ENCODE results near the gene TNFAIP8L2. TPM values are rescaled to one million over a fixed set of nuclear protein-coding genes. Genes with fewer than 3 reads are reported as not detected.
"Not testable (repeated sequence)": the region's sequence is repeated elsewhere in the genome, so short reads cannot be mapped to it uniquely, and the experiment has no call there.

Gene TNFAIP8L2
- total RNA-seq, 6 experiments from 2014 or later: 1.1 to 4.2 (median 2.2) TPM

DNA sequence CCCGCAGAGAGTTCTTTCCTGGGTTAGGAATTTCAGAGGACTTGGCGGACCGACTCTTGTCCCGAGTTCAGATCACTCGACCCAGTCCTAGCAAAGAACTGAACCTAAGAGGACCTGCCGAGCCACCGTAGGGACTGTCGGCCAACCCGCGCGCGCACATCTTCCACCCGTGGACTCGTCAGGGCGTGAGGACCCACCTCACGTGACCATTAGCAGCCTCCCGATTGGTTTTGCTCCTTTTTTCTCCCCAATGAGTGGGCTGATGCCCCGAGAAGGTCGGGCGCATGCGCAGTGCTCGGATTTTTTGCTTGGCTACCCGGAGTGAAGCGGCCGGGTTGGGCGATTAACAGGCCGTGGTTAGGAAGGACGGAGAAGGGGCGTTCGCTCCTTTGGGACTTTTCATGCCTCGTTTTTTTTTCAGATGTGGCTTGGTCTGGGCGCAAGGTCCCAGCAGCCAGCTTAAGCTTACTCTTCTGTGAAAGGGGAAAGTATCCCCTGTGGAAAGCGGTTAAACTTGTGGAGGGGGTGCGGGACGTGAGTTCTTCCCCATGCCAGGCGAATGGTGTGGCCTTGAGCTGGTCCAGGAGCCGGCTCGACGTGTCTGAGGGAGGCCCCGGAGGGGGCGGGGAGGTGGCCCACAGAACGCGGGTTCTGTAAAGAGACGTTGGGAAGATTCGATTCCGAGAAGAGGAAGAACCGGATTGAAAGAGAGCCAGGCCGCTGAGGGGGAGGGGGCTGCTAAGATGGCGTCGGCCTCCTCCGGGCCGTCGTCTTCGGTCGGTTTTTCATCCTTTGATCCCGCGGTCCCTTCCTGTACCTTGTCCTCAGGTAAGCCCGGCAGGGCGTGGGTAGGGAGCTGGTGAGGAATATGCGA, 42.0 kb downstream of the TNFAIP8L2 start, which contains the start of gene PIP5K1A:
Gene PIP5K1A (plus strand): TSS at position 299 of the 874 bp plus-strand sequence. CDS start 445 bp downstream, at position 744.
- peak within 1 kb of the TSS; percentile 74 to 83 (median 81) for H3K4me3 ChIP-seq
- peak; percentile 77 for TF ChIP-seq POLR2A (IDR thresholded peaks at IDR 0.05)
- TF ChIP-seq, protein P1, sequence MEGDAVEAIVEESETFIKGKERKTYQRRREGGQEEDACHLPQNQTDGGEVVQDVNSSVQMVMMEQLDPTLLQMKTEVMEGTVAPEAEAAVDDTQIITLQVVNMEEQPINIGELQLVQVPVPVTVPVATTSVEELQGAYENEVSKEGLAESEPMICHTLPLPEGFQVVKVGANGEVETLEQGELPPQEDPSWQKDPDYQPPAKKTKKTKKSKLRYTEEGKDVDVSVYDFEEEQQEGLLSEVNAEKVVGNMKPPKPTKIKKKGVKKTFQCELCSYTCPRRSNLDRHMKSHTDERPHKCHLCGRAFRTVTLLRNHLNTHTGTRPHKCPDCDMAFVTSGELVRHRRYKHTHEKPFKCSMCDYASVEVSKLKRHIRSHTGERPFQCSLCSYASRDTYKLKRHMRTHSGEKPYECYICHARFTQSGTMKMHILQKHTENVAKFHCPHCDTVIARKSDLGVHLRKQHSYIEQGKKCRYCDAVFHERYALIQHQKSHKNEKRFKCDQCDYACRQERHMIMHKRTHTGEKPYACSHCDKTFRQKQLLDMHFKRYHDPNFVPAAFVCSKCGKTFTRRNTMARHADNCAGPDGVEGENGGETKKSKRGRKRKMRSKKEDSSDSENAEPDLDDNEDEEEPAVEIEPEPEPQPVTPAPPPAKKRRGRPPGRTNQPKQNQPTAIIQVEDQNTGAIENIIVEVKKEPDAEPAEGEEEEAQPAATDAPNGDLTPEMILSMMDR (IDR thresholded peaks at IDR 0.05): no peak
- H3K4me1 ChIP-seq: peaks cover 0 to 21% (median 0%) of the 10 kb centered on the region in 4 donors
- no peaks in the 10 kb centered on the region for H3K27me3 ChIP-seq
- no peaks in the 10 kb centered on the region for H3K9me3 ChIP-seq
- intact Hi-C loops (cut with DNase I): loop anchor here in 1 of 2 donors (10.0 kb wide), 1 partner anchor 76 kb away; no protein-coding TSS in a partner anchor
- H3K36me3 ChIP-seq: peaks cover 0 to 6% (median 0%) of the 10 kb centered on the region in 4 donors
- DNase-seq (peak; percentile 99), ATAC-seq (peak; percentile 85 to 92 (median 90))
- peak within 1 kb of the TSS; percentile 59 to 78 (median 73) for H3K27ac ChIP-seq
- under 1% methylated on average over 40 of the region's 60 CpGs for WGBS (ENCODE audit: insufficient coverage, low coverage, low lambda C conversion rate, missing lambda C conversion rate)

DNA sequence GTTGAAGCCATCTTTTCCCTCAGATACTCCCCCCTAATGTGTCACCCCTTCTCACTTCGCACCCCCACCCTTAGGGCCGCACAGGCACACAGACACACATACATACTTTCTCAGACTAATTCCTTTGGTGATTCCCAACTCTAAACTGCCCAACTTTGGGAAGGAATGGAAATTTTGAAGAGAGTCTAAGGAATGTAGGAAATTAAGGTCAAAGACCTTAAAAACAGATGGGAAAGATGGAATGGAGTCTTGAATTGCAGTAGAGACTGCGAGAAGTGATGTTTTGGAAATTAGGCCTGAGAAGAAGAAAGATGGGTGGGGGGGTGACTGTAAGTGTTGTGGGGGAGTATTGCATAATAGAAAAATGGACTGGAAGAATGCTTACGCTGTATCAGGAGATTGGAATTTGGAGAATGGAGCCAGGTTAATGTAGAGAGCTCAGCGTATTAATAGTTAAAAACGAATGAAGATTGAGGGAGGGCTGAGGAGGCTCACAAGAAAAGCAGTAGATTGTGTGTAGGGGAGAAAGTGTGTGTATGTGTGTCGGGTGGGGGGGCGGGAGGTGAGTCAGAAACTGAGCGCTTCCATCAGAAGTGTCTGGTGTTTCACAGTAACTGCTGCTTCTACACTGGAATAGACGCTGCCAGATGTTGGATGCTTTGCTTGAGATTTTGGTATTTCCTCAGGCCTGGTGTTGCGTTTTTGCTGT, 43.6 kb downstream of the TNFAIP8L2 start:
- TF ChIP-seq, protein P1 (IDR thresholded peaks at IDR 0.05): no peak
- TF ChIP-seq POLR2A (IDR thresholded peaks at IDR 0.05): no peak
- ATAC-seq (no peak), DNase-seq (no peak)
- Histone ChIP-seq H3K4me3 (peak overlapping the region; percentile 74 to 83 (median 81)), H3K9me3 (no peaks in the 10 kb centered on the region), H3K27me3 (no peaks in the 10 kb centered on the region), H3K4me1 (peaks cover 0 to 21% (median 0%) of the 10 kb centered on the region in 4 donors), H3K27ac (peak overlapping the region; percentile 1 to 78 (median 73)), H3K36me3 (peaks cover 0 to 6% (median 0%) of the 10 kb centered on the region in 4 donors)
- WGBS (ENCODE audit: insufficient coverage, low coverage, low lambda C conversion rate, missing lambda C conversion rate): 35% methylated on average over 11 of the region's 11 CpGs
- intact Hi-C loops (cut with DNase I): loop anchor here in 1 of 2 donors (5.0 to 10.0 kb wide), 2 partner anchors 47 to 75 kb away; no protein-coding TSS in a partner anchor

DNA sequence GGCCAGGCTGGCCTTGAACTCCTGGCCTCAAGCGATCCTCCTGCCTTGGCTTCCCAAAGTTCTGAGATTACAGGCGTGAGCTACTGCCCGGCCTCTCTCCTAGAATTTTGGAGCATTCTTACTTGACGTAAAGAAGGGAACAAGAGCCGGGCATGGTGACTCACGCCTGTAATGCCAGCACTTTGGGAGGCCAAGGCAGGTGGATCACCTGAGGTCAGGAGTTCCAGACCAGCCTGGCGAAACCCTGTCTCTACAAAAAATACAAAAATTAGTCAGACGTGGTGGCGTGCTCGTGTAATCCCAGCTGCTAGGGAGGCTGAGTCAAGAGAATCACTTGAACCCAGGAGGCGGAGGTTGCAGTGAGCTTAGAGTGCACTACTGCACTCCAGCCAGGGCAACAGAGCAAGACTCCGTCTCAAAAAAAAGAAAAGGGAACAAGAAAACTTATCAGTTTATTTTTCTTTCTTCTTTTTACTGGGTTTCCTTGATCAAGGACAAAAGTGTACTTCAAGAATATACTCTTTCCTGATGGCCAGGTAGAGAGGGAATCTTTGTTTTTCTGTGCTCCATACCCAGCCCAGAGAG, 49.0 kb downstream of the TNFAIP8L2 start:
- H3K27ac ChIP-seq; DNase-seq; H3K9me3 ChIP-seq; H3K4me1 ChIP-seq; ATAC-seq; H3K4me3 ChIP-seq; H3K27me3 ChIP-seq; intact Hi-C loops (cut with DNase I): not testable (repeated sequence)
- H3K36me3 ChIP-seq: peaks cover 0 to 30% (median 10%) of the 10 kb centered on the region in 4 donors
- WGBS (ENCODE audit: insufficient coverage, low coverage, low lambda C conversion rate, missing lambda C conversion rate): 89% methylated on average over 12 of the region's 12 CpGs

Other genes starting within 250 kb of the TNFAIP8L2 start
- gene SETDB1, start 230.3 kb upstream of the TNFAIP8L2 start, total RNA-seq: 10 to 100 TPM; 10.4 to 17.8 (median 12.9) TPM
- gene CERS2, start 181.8 kb upstream of the TNFAIP8L2 start, total RNA-seq: 100 to 1,000 TPM; 298 to 572 (median 459) TPM
- gene ANXA9, start 174.4 kb upstream of the TNFAIP8L2 start, total RNA-seq: 10 to 100 TPM in 5 of 6 experiments, 1 to 10 TPM in 1; 9.9 to 18.5 (median 15.1) TPM
- 10 to 100 TPM; 10.1 to 19.7 (median 15.4) TPM for gene MINDY1, start 149.7 kb upstream of the TNFAIP8L2 start, total RNA-seq
- 10 to 100 TPM in 4 of 6 experiments, 1 to 10 TPM in 2; 4.7 to 12.0 (median 10.1) TPM for gene PRUNE1, start 148.2 kb upstream of the TNFAIP8L2 start, total RNA-seq
- gene BNIPL, start 120.1 kb upstream of the TNFAIP8L2 start, total RNA-seq: under 1 TPM in 5 of 6 experiments, not detected in 1; 0.12 to 0.76 (median 0.42) TPM
- 1 to 10 TPM; 2.4 to 5.7 (median 3.8) TPM for gene C1orf56, start 108.9 kb upstream of the TNFAIP8L2 start, total RNA-seq
- gene CDC42SE1, start 97.0 kb upstream of the TNFAIP8L2 start, total RNA-seq: 10 to 100 TPM; 15.9 to 37.5 (median 27.3) TPM
- gene MLLT11, start 96.3 kb upstream of the TNFAIP8L2 start, total RNA-seq: under 1 TPM; 0.24 to 0.56 (median 0.40) TPM
- gene GABPB2, start 85.9 kb upstream of the TNFAIP8L2 start, total RNA-seq: 1 to 10 TPM; 2.0 to 6.5 (median 5.0) TPM
- gene SEMA6C, start 10.0 kb upstream of the TNFAIP8L2 start, total RNA-seq: 1 to 10 TPM in 5 of 6 experiments, under 1 TPM in 1; 0.87 to 8.3 (median 4.1) TPM
- gene LYSMD1, start 9.3 kb downstream of the TNFAIP8L2 start, total RNA-seq: 1 to 10 TPM; 2.7 to 6.4 (median 4.5) TPM
- 10 to 100 TPM in 2 of 6 experiments, 1 to 10 TPM in 4; 7.5 to 13.2 (median 8.5) TPM for gene SCNM1, start 9.5 kb downstream of the TNFAIP8L2 start, total RNA-seq
- gene TMOD4, start 19.3 kb downstream of the TNFAIP8L2 start, total RNA-seq: not detected
- 10 to 100 TPM; 10.0 to 19.2 (median 14.7) TPM for gene VPS72, start 33.5 kb downstream of the TNFAIP8L2 start, total RNA-seq
- 10 to 100 TPM; 13.9 to 22.1 (median 17.2) TPM for gene PIP5K1A, start 41.9 kb downstream of the TNFAIP8L2 start, total RNA-seq
- gene PSMD4, start 98.1 kb downstream of the TNFAIP8L2 start, total RNA-seq: 10 to 100 TPM; 72.2 to 95.6 (median 79.1) TPM
- 10 to 100 TPM in 3 of 6 experiments, 1 to 10 TPM in 3; 7.6 to 14.2 (median 10.1) TPM for gene ZNF687, start 125.7 kb downstream of the TNFAIP8L2 start, total RNA-seq
- gene PI4KB, start 170.8 kb downstream of the TNFAIP8L2 start, total RNA-seq: 10 to 100 TPM; 20.0 to 24.7 (median 22.7) TPM
- 10 to 100 TPM in 5 of 6 experiments, 1 to 10 TPM in 1; 9.8 to 23.0 (median 16.8) TPM for gene RFX5, start 190.6 kb downstream of the TNFAIP8L2 start, total RNA-seq
- gene SELENBP1, start 216.1 kb downstream of the TNFAIP8L2 start, total RNA-seq: 100 to 1,000 TPM in 4 of 6 experiments, 10 to 100 TPM in 2; 83.4 to 423 (median 208) TPM
- gene PSMB4, start 242.9 kb downstream of the TNFAIP8L2 start, total RNA-seq: 100 to 1,000 TPM; 125 to 174 (median 151) TPM